Thyroid gland (tissue), 4 donors: ENCODE results near the gene CNTNAP4.

ENCODE experiments used
- CTCF ChIP-seq, 6 experiments: fragments of 200-600 bp in 3 of 6; fragments of 450-650 bp in 3 of 6; sonication (generic) in 3 of 6; IDR thresholded peaks; one replicate each; pipeline ENCODE4 v1.5.1; 2016 to 2019; ENCODE audit warnings: antibody characterized with exemption in 6 of 6, mild to moderate bottlenecking in 2 of 6, inconsistent platforms in 1 of 6, moderate library complexity in 1 of 6
- POLR2A ChIP-seq, 2 donors: fragments of 450-650 bp; IDR thresholded peaks; one replicate each; pipeline ENCODE4 v1.6.1; 2017; ENCODE audit warnings: antibody characterized with exemption in 2 of 2, mild to moderate bottlenecking in 2 of 2, moderate library complexity in 1 of 2

GRCh38 chr16:76565542-76565941 lies 288.3 kb downstream of the CNTNAP4 start:
- TF ChIP-seq POLR2A (IDR thresholded peaks at IDR 0.05) (no peak), CTCF (IDR thresholded peaks at IDR 0.05) (no peak)
